CD4-positive, CD25-positive, alpha-beta regulatory T cell (primary cell): ENCODE measurements around the gene PCDHGA1. TPM values are rescaled to one million over a fixed set of nuclear protein-coding genes. Genes with fewer than 3 reads are reported as not detected.

ENCODE experiments used
- ATAC-seq, 2 donors: fragments of 150-1000 bp; cut with Tn5 transposase; one replicate each; pipeline ENCODE4 v1.10.0; 2021; ENCODE audit warnings: low read depth in 2 of 2, moderate number of reproducible peaks in 2 of 2, moderate library complexity in 1 of 2
- DNase-seq, 3 donors: peaks; one replicate each; pipeline versions ENCODE4 v3.0.0 to v3.0.0-alpha.2; 2012 to 2022; ENCODE audit warnings: mixed read lengths in 1 of 3
- H3K27ac ChIP-seq: one replicate; pipeline ENCODE4 v1.7.0; 2013; ENCODE audit warnings: mild to moderate bottlenecking, low read length; ENCODE audit not compliant: insufficient read depth, poor library complexity, severe bottlenecking
- H3K27me3 ChIP-seq: one replicate; pipeline ENCODE4 v1.7.0; 2013; ENCODE audit warnings: low read length; ENCODE audit not compliant: control insufficient read depth, insufficient read depth
- H3K36me3 ChIP-seq: one replicate; pipeline ENCODE4 v1.7.0; 2013; ENCODE audit warnings: mild to moderate bottlenecking, low read length, moderate library complexity; ENCODE audit not compliant: control insufficient read depth, insufficient read depth
- H3K4me1 ChIP-seq: 2 replicates; pipeline ENCODE4 v1.7.0; 2013; ENCODE audit warnings: mild to moderate bottlenecking, low read length; ENCODE audit not compliant: insufficient read depth, control insufficient read depth, poor library complexity, severe bottlenecking
- H3K4me3 ChIP-seq: one replicate; pipeline ENCODE4 v1.7.0; 2013; ENCODE audit warnings: low read depth, mild to moderate bottlenecking, low read length, moderate library complexity
- H3K9me3 ChIP-seq, 2 experiments: 1 replicate in 1 of 2; 2 replicates in 1 of 2; pipeline ENCODE4 v1.7.0; 2013; ENCODE audit warnings: low read length in 2 of 2, mild to moderate bottlenecking in 1 of 2, moderate library complexity in 1 of 2; ENCODE audit not compliant: control insufficient read depth in 2 of 2
- H3K27ac Mint-ChIP-seq, 3 donors: one replicate each; pipeline ENCODE4 v1.8.0; 2020 to 2022; ENCODE audit warnings: mild to moderate bottlenecking in 3 of 3, mixed read lengths in 3 of 3, moderate library complexity in 2 of 3
- H3K27me3 Mint-ChIP-seq: one replicate; pipeline ENCODE4 v1.8.0; 2022; ENCODE audit warnings: mild to moderate bottlenecking, mixed read lengths
- H3K36me3 Mint-ChIP-seq: one replicate; pipeline ENCODE4 v1.8.0; 2020; ENCODE audit warnings: mixed read lengths
- H3K4me1 Mint-ChIP-seq, 4 donors: one replicate each; pipeline ENCODE4 v1.8.0; 2020 to 2022; ENCODE audit warnings: mixed read lengths in 4 of 4, mild to moderate bottlenecking in 1 of 4
- H3K4me3 Mint-ChIP-seq, 4 donors: one replicate each; pipeline ENCODE4 v1.8.0; 2020 to 2022; ENCODE audit warnings: mild to moderate bottlenecking in 4 of 4, mixed read lengths in 4 of 4, moderate library complexity in 3 of 4
- H3K9me3 Mint-ChIP-seq, 7 donors: one replicate each; pipeline ENCODE4 v1.8.0; 2020 to 2022; ENCODE audit warnings: mixed read lengths in 7 of 7, mild to moderate bottlenecking in 3 of 7, moderate library complexity in 2 of 7
- polyA plus RNA-seq, 4 donors: library from polyadenylated mRNA; unstranded; fragments of 300-500 nt; fragmentation: Illumina TruSeq; gene quantifications; one replicate each; pipeline ENCODE4 v1.2.3, GENCODE V29; 2021
- total RNA-seq: library from RNA; stranded (reverse); gene quantifications from one replicate; pipeline ENCODE4 v1.2.3, GENCODE V29; 2022

Gene PCDHGA1
- total and polyA plus RNA-seq, 5 donors from 2014 or later: 0.06 to 0.10 TPM; not detected in 3

DNA sequence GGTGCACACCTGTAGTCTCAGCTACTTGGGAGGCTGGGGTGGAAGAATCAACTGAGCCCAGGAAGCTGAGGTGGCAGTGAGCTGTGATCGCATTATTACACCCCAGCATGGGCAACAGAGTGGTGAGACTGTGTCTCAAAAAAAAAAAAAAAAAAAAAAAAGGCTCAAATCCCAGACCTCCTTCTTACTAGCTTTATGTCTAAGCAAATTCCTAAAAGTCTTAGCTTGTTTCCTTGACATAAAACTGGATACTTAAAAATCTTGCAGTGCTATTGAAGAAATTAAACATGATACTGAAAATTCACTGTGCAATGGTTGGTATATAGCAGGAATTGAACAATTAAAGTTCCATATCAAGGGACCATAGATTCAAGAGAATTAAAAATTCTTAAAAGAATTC, 203.6 kb downstream of the PCDHGA1 start:
- no peak overlapping the region for H3K4me3 ChIP-seq
- ATAC-seq (no peak), DNase-seq (no peak)
- H3K27me3 Mint-ChIP-seq: no peaks in the 10 kb centered on the region
- H3K27me3 ChIP-seq: no peaks in the 10 kb centered on the region
- H3K9me3 ChIP-seq: no peaks in the 10 kb centered on the region
- H3K9me3 Mint-ChIP-seq: no peaks in the 10 kb centered on the region
- peaks cover 29% of the 10 kb centered on the region for H3K36me3 Mint-ChIP-seq
- H3K4me1 Mint-ChIP-seq: peaks cover 0 to 22% (median 11%) of the 10 kb centered on the region in 4 donors
- H3K27ac ChIP-seq: no peak overlapping the region
- H3K4me1 ChIP-seq: no peaks in the 10 kb centered on the region
- peak overlapping the region in 1 of 3 donors; percentile 36 for H3K27ac Mint-ChIP-seq
- H3K4me3 Mint-ChIP-seq: no peak overlapping the region
- H3K36me3 ChIP-seq: peaks cover 66% of the 10 kb centered on the region

DNA sequence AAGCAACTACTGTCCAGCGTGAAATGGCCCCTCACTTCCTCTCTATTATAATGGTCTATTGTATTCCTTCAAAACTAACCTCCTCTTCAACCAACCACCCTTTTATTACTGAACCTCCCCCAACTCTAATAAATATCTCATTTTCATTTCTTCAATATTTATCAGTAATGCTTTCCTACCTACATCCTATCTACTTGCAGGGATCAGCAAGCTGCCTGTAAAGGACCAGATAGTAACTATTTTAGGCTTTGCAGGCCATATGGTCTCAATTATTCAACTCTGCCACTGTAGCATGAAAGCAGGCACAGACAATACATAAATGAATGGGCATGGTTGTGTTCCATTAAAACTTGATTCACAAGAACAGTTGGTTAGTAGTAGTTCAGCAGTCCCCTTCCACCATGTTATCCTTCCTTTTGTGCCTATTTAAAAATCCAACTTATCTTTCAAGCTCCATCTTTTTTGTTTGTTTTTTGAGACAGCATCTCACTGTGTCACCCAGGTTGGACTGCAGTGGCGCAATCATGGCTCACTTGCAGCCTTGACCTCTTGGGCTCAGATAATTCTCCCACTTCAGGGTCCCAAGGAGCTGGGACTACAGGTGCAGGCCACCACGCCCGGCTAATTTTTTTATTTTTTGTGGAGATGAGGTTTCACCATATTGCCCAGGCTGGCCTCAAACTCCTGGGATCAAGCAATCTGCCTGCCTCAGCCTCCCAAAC, 204.3 kb downstream of the PCDHGA1 start:
- ATAC-seq (no peak), DNase-seq (no peak)
- Histone ChIP-seq H3K4me1 (no peaks in the 10 kb centered on the region), H3K27ac (no peak overlapping the region), H3K4me3 (no peak overlapping the region), H3K27me3 (no peaks in the 10 kb centered on the region), H3K36me3 (peaks cover 62% of the 10 kb centered on the region), H3K9me3 (no peaks in the 10 kb centered on the region)
- peaks cover 25% of the 10 kb centered on the region for H3K36me3 Mint-ChIP-seq
- H3K27me3 Mint-ChIP-seq: no peaks in the 10 kb centered on the region
- H3K9me3 Mint-ChIP-seq: no peaks in the 10 kb centered on the region
- peak overlapping the region in 2 of 3 donors; percentile 22 to 36 for H3K27ac Mint-ChIP-seq
- H3K4me3 Mint-ChIP-seq: no peak overlapping the region
- peaks cover 4 to 22% (median 11%) of the 10 kb centered on the region in 4 donors for H3K4me1 Mint-ChIP-seq

DNA sequence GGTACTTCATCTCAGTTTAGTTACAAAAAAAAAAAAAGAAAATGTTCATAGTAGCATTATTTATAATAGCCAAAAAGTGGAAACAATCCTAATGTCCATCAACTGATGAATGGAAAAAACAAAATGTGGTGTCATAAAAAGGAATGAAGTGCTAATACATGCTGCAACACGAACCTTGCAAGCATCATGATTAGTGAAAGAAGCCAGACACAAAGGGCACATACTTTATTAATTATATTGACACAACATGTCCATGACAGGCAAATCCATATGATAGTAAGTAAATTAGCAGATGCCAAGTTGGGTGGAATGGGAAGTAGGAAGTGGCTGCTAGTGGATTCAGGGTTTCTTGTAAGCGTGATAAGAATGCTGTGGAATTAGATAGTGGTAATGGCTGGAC, 212.7 kb downstream of the PCDHGA1 start:
- ATAC-seq (no peak), DNase-seq (no peak)
- peaks cover 6 to 12% of the 10 kb centered on the region in 2 experiments for H3K9me3 ChIP-seq
- Mint-ChIP-seq H3K4me3 (no peak overlapping the region), H3K4me1 (peaks cover 8 to 25% (median 17%) of the 10 kb centered on the region in 4 donors), H3K9me3 (peaks cover 0 to 13% (median 3%) of the 10 kb centered on the region in 7 donors), H3K27me3 (no peaks in the 10 kb centered on the region), H3K36me3 (peaks cover 41% of the 10 kb centered on the region), H3K27ac (peak overlapping the region in 1 of 3 donors; percentile 66)
- no peaks in the 10 kb centered on the region for H3K4me1 ChIP-seq
- no peak overlapping the region for H3K4me3 ChIP-seq
- H3K27ac ChIP-seq: no peak overlapping the region
- peaks cover 50% of the 10 kb centered on the region for H3K36me3 ChIP-seq
- no peaks in the 10 kb centered on the region for H3K27me3 ChIP-seq

DNA sequence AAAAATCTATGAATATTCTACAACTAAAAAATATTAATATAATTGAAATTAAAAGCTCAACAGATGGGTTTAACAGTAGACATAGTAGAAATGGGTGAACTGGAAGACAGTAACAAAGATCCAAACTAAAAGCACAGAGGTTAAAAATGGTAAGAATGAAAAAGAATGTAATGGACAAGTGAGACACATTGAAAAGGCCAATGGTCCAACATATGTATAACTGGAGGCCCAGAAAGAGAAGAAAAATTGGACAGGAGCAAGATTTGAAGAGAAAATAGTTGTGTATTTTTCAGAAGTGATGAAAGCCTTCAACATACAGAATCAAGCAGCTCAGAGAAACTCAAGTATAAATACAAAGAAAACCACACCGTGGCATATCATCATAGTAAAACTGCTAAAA, 217.2 kb downstream of the PCDHGA1 start:
- Mint-ChIP-seq H3K27me3 (no peaks in the 10 kb centered on the region), H3K4me1 (peaks cover 20 to 50% (median 34%) of the 10 kb centered on the region in 4 donors)

DNA sequence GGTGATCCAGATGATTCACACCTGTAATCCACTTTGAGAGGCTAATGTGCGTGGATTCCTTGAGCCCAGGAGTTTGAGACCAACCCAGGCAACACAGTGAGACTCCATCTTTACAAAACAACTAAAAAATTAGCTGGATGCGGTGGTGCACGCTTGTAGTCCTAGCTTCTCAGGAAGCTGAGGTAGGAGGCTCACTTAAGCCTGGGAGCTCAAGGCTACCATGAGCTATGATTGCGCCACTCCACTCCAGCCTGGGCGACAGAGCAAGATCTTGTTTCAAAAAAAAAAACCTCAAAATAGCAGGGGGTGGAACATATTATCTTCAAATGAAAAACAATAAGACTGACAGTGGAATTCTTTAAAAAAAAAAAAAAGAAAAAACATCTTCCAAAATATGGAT, 217.6 kb downstream of the PCDHGA1 start:
- H3K4me1 ChIP-seq: no peaks in the 10 kb centered on the region
- peaks cover 8 to 17% of the 10 kb centered on the region in 2 experiments for H3K9me3 ChIP-seq
- peaks cover 48% of the 10 kb centered on the region for H3K36me3 Mint-ChIP-seq
- no peak overlapping the region for H3K4me3 ChIP-seq
- ATAC-seq (no peak), DNase-seq (no peak)
- no peaks in the 10 kb centered on the region for H3K27me3 Mint-ChIP-seq
- H3K4me3 Mint-ChIP-seq: no peak overlapping the region
- H3K27ac ChIP-seq: no peak overlapping the region
- peaks cover 16 to 50% (median 36%) of the 10 kb centered on the region in 4 donors for H3K4me1 Mint-ChIP-seq
- H3K27me3 ChIP-seq: no peaks in the 10 kb centered on the region
- H3K27ac Mint-ChIP-seq: no peak overlapping the region
- peaks cover 0 to 17% (median 5%) of the 10 kb centered on the region in 7 donors for H3K9me3 Mint-ChIP-seq
- H3K36me3 ChIP-seq: peaks cover 57% of the 10 kb centered on the region

More for the DNA sequence above, 217.2 kb downstream of the PCDHGA1 start:
- Mint-ChIP-seq H3K27ac (peak overlapping the region in 1 of 3 donors; percentile 61), H3K36me3 (peaks cover 50% of the 10 kb centered on the region), H3K4me3 (peak overlapping the region in 1 of 4 donors; percentile 14), H3K9me3 (peaks cover 0 to 17% (median 5%) of the 10 kb centered on the region in 7 donors)
- no peak overlapping the region for H3K4me3 ChIP-seq
- H3K4me1 ChIP-seq: no peaks in the 10 kb centered on the region
- ATAC-seq (no peak), DNase-seq (peak in 1 of 3 donors; percentile 11)
- H3K27me3 ChIP-seq: no peaks in the 10 kb centered on the region
- H3K9me3 ChIP-seq: peaks cover 8 to 17% of the 10 kb centered on the region in 2 experiments
- H3K36me3 ChIP-seq: peaks cover 55% of the 10 kb centered on the region
- H3K27ac ChIP-seq: no peak overlapping the region

DNA sequence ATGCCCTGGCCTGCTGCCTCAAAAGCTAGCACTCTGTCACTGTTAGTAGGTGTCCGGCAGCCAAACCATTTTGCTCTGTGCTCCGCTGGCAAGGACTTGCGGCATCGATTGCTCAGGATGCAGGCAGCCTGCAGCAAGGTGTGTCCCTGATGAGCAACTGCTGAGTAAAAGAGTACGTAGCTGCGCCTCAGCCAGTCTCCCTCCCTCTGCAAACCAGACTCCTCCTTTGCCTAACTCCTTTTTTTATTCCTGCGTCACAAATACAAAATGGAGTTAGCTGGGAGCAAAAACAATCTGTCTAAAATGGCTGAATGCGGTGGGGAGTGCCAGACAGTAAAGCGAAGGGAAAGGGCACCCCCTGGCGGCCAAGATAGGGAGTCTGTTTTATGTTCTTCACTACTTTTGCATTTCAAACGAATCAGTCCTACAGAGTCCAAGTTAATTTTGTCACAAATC, 227.4 kb downstream of the PCDHGA1 start:
- Histone ChIP-seq H3K36me3 (peaks cover 68% of the 10 kb centered on the region), H3K9me3 (no peaks in the 10 kb centered on the region), H3K4me1 (peaks cover 6% of the 10 kb centered on the region), H3K4me3 (no peak overlapping the region), H3K27ac (peak overlapping the region; percentile 62), H3K27me3 (no peaks in the 10 kb centered on the region)
- no peaks in the 10 kb centered on the region for H3K27me3 Mint-ChIP-seq
- peak; percentile 71 for ATAC-seq
- peak overlapping the region; percentile 17 to 74 (median 59) for H3K27ac Mint-ChIP-seq
- H3K9me3 Mint-ChIP-seq: no peaks in the 10 kb centered on the region
- peak; percentile 52 to 78 (median 75) for DNase-seq
- H3K4me3 Mint-ChIP-seq: peak overlapping the region in 1 of 4 donors; percentile 0
- peaks cover 23 to 50% (median 44%) of the 10 kb centered on the region in 4 donors for H3K4me1 Mint-ChIP-seq
- H3K36me3 Mint-ChIP-seq: peaks cover 32% of the 10 kb centered on the region

DNA sequence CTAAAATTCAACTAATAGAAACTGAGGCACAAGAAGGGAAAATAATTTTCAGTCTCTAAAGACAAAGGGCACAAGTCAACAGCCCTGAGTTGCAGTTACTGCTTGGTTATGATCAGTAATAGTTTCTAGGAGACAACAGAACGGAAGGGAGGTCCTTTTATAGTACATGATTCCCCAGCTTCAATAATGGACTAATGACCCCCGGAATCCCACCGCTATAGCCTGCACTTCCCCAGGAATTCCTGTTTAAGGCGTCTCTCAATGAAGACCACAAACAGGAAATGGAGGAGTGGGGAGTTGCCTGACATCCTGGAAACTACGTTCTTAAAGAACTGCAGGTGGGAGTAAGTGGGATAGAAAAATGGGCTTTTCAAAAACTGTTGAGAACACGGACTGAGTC, 227.8 kb downstream of the PCDHGA1 start:
- Histone ChIP-seq H3K36me3 (peaks cover 71% of the 10 kb centered on the region), H3K27me3 (no peaks in the 10 kb centered on the region), H3K4me3 (no peak overlapping the region), H3K9me3 (no peaks in the 10 kb centered on the region), H3K27ac (no peak overlapping the region), H3K4me1 (peaks cover 6% of the 10 kb centered on the region)
- H3K27ac Mint-ChIP-seq: peak overlapping the region; percentile 17 to 74 (median 59)
- DNase-seq (no peak), ATAC-seq (no peak)
- H3K27me3 Mint-ChIP-seq: no peaks in the 10 kb centered on the region
- peaks cover 37% of the 10 kb centered on the region for H3K36me3 Mint-ChIP-seq
- peaks cover 23 to 54% (median 46%) of the 10 kb centered on the region in 4 donors for H3K4me1 Mint-ChIP-seq
- peak overlapping the region in 1 of 4 donors; percentile 0 for H3K4me3 Mint-ChIP-seq
- H3K9me3 Mint-ChIP-seq: no peaks in the 10 kb centered on the region
